Measurements from ENCODE around the gene CDK4. TPM values are rescaled to one million over a fixed set of nuclear protein-coding genes. Genes with fewer than 3 reads are reported as not detected.

Gene CDK4
- total RNA-seq, 2 donors from 2014 or later: 65.3 to 66.0 TPM

DNA sequence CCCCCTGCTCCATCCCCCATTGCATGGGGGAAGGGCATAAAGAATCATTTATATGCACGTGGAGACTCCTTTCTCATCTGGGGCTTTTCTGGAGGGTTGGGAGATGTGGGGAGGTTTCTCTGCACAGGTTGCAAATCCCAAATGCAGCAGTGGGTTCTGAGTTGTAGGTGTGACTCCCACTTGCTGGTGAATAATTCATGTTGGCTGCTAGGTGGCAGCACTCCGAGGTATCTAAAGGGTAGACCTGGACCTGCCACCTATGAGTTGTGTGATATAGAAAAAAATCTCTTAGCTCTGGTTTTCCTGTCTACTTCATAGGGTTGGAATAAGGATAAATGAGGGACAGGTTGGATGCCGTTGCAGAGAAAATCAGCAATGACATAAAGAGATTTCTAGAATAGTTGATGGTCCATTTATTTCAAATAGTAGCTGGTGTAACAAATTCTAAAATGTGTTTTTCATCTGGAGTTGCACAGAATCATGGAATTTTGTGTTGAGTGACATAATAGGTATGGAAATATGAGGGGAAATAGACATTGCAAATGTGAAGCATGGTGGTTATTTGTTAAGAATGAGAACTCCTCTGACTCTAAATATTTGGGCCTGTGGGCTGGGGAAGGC is 7.4 kb upstream of the CDK4 start:
- DNase-seq (ENCODE audit: low spot score): no peak
- intact Hi-C loops (cut with DNase I): no loop called here

DNA sequence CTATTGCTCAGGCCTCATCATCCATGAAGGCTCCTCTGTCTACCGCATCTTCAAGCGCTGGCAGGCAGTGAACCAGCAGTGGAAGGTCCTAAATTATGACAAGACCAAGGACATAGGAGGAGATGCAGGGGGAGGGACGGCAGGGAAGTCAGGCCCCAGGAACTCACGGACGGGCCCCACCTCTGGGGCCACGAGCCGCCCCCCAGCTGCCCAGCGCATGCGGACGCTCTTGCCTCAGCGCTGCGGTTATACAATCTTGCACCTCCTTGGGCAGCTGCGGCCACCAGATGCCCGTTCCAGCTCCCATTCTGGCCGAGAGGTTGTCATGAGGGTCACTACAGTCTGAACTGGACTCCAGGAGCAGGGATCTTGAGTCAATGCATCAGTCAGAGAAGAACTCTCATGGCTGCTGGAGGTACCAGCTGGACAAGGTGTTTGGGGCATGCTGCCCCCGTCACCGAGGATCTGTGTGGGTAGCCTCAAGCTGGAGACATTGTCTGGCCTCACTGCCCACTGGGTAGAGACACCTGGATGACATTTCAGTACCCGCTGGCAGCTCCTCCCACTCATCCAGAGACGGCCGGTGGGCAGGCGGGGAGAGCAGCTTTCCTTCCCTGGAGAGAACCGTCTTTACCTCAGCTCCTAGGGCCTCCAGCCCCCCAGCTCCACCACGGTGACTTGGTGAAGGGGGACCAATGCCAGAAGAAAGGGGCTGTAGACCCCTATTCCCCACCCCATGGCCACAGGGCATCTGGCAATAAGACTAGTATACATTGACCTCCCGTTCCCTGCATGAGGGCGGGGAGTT is 6.6 kb upstream of the CDK4 start:
- intact Hi-C loops (cut with DNase I): no loop called here
- DNase-seq (ENCODE audit: low spot score): no peak

DNA sequence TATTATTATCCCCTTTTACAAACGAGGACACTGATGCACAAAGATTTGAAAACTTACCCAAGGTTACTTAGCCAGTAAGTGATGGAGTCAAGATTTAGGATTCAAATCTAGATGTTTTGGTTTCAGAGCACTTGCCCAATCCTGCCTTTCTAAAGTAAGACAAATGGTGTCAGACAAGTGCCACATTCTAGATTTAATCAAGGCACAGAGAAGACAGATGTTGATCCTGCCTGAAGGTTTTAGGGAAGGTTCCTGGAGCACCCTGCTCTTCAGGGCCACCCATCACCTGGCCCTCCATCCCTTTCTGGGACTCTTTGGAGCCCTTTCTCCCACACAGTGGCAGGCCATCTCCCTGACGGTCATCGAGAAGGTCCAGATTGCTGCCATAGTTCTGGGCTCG is 5.7 kb upstream of the CDK4 start:
- DNase-seq (ENCODE audit: low spot score): no peak
- intact Hi-C loops (cut with DNase I): no loop called here

DNA sequence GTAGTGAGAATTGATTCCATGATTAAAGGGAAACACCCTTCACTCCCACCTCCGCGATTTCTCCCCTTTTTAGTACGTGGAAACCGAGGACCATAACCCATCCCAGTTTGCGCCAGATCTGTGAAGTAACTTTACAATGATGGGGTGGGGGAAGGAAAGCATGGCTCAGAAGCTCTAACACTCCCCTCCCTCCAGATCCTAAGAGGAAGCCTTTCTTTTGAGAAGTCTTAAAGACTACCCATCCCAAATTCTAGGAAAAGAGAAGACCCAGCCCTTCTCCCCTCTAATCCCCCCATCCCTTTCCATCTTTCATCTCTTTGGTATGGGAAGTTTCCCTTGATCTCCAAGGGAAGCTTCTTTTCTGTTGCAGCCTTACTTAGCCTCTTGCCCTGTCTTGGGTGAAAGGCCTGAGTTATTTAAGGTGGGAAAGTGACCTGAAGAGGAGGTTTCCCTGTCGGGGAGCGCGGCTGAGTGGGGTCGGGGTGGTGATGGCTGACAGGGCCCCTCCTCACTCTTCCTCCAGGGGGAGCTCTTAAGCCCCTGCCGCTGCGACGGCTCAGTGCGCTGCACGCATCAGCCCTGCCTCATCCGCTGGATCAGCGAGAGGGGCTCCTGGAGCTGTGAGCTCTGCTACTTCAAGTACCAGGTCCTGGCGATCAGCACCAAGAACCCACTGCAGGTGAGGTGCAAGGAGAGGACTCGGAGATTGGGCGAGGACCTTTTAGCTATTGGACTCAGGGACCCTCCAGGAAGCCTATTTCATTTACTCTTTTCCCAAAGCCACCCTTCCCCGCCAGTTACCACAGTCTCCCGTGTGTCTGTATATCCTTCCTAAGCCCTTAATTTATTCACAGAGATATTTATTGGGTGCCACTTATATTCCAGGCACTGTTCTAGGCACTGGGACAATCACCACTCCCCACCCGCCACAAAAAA is 4.6 kb upstream of the CDK4 start:
- no peak for DNase-seq (ENCODE audit: low spot score)
- intact Hi-C loops (cut with DNase I): no loop called here

DNA sequence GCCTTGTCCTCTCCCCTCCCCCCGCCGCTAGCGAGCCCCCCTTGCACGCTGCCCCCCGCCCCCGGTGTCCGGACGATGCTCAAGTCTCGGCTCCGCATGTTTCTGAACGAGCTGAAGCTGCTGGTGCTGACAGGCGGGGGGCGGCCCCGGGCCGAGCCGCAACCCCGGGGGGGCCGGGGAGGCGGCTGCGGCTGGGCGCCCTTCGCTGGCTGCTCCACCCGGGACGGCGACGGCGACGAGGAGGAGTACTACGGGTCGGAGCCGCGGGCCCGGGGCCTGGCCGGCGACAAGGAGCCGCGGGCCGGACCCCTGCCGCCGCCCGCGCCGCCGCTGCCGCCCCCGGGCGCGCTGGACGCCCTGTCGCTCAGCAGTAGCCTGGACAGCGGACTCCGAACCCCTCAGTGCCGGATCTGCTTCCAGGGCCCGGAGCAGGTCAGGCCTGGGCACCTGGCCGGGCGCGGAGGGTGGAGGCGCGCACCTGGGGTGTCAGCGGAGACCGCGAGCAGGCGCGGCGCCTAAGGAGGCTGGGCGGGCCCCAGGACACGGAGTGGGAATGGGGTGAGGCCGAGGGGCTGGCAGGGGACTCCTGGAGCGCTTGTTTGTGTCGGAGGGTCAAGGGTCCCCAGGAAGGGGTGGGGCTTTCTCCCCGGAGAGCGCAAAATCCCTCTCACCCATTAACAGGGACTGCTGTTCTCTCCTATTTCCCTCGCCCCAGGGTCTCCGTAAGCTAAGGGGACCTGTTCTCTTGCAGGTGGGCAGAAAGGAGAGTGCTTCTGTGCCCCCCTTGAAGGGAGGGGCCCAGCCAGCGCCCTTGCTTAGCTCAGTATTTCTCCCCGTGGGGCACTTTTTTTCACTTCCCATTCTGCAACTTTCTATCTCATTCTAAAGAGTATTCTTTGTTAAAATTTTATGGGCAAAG is 3.6 kb upstream of the CDK4 start:
- intact Hi-C loops (cut with DNase I): no loop called here

DNA sequence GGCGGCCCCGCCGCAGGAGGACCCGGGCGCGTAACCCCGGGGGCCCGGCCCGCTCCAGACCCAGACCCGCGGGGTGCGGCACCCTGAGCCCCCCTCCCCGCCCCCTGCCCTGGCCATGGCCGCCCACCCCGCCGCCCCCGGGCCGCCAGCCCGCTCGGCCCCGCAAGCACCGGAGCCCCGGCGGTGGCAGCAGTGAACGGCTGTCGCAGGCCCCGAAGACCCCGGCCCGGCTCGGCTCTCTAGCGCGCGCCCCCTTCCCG is 3.0 kb upstream of the CDK4 start:
- intact Hi-C loops (cut with DNase I): no loop called here
- no peak for DNase-seq (ENCODE audit: low spot score)

More for the DNA sequence above, 3.6 kb upstream of the CDK4 start:
- DNase-seq (ENCODE audit: low spot score): no peak

DNA sequence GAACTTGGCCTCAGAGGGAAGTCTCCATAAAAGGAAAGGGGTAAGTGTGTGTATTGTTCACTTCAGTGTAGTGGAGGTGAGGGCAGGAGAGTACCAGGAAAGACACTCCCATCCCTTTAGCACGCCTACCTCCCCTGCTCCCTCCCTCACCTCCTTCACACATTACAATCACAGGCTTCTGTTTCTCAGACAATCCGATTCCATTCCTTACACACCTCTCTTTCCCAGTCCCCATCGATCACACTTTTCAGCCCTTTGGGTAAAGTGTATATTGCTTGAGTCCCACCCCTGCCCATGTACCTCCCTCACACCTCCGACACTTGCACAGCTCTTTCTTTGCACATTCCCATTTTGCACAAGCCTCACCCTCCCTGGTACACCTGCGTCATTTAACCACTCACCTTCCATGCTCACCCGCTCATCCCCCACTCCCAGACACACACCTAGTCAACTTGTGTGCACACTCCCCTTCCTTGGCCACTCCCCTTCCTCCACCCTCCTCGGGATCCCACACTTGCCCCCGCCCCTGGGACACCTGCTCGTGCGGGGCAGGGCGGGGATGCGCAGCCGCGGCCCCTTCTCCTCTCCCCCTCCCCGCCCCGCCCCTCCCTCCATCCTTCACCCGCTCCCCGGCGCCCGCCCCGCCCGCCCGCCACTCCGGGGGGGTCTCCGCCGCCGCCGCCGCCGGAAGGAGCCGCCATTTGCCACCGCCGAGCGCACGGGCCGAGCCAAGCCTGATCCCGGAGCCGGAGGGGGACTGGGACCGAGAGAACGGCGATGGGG is 2.5 kb upstream of the CDK4 start, which contains the start of gene MARCHF9:
TSS of gene MARCHF9 (plus strand) at position 693 of the 783 bp plus-strand sequence. CDS start 426 bp downstream, outside the sequence.
- intact Hi-C loops (cut with DNase I): loop anchor here in 1 of 2 donors (1.0 kb wide), 1 partner anchor 142 kb away; no protein-coding TSS in a partner anchor
- DNase-seq (ENCODE audit: low spot score): no peak

DNA sequence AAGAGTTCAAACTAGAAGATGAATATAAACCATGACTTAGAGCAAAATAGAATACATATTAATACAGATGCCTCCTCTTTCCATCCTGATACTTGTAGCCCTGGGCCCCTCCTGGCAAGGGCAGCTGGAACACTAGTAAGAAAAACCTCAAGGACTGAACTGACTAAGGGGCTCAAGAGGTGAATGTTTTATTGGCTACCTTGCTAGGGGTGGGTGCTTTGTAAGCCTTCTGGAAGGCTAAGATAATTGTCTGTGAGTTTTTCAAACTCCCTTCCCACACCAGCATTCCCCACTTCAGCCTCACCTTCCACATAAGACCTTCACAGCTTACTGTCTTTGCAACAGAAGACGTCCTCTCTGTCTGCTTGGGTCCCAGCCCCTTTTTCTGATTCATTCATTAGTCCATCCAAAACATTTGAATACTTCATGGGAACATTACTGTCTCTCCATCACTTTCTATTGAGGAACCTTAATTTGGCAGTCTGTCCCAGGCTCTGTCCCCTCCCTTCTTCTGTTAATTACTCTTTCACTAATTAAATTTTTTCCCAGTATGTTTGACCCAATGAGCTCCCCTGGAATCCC is 1.7 kb upstream of the CDK4 start:
- DNase-seq (ENCODE audit: low spot score): no peak
- intact Hi-C loops (cut with DNase I): loop anchor here in 1 of 2 donors (1.0 kb wide), 1 partner anchor 142 kb away; no protein-coding TSS in a partner anchor

DNA sequence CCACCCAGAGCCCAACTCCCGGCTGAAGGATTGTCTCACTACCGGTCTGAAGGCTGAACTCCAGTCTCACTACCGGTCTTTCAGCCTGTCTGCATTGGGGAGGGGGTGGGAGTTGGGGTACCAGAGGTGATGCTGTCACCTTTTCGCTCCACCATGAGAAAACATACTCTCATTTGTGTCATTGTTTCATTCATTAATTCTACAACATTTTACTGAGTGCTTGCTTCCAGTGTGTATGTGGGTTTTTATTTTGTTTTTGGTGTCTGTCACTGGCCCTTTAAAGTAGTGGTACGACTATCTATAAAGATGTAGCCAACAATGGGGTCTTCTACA is 524 bp upstream of the CDK4 start:
- intact Hi-C loops (cut with DNase I): no loop called here
- no peak for DNase-seq (ENCODE audit: low spot score)

DNA sequence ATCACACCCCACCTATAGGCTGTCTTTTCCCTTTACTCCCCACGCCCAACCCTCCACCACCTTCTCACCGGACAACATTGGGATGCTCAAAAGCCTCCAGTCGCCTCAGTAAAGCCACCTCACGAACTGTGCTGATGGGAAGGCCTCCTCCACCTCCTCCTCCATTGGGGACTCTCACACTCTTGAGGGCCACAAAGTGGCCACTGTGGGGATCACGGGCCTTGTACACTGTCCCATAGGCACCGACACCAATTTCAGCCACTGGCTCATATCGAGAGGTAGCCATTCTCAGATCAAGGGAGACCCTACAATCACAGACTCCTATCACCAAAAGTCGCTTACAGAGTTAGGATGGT is 700 bp downstream of the CDK4 start:
- intact Hi-C loops (cut with DNase I): no loop called here
- no peak for DNase-seq (ENCODE audit: low spot score)

DNA sequence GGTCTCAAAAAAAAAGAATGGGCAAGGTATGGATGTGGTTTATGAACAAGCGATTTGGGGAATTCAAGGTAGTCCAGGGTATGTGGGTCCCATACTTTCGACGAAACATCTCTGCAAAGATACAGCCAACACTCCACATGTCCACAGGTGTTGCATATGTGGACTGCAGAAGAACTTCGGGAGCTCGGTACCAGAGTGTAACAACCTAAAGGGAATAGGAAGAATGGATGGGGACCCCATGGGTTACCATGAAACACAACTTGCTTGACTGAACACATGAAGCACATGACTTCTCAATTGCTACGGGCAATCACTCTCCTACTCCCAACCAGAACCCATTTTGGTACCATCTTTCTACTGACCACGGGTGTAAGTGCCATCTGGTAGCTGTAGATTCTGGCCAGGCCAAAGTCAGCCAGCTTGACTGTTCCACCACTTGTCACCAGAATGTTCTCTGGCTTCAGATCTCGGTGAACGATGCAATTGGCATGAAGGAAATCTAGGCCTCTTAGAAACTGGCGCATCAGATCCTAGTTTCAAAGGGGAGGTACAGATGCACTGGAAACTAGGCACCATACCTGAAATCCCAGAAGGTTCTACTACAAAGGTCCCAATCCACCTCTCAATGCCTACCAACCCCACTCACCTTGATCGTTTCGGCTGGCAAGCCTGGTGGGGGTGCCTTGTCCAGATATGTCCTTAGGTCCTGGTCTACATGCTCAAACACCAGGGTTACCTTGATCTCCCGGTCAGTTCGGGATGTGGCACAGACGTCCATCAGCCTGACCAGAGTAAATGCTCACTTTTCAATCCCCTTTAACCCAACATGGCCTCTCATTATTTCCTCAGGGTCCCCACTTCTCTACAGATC is 1.3 kb downstream of the CDK4 start:
- intact Hi-C loops (cut with DNase I): no loop called here
- no peak for DNase-seq (ENCODE audit: low spot score)

DNA sequence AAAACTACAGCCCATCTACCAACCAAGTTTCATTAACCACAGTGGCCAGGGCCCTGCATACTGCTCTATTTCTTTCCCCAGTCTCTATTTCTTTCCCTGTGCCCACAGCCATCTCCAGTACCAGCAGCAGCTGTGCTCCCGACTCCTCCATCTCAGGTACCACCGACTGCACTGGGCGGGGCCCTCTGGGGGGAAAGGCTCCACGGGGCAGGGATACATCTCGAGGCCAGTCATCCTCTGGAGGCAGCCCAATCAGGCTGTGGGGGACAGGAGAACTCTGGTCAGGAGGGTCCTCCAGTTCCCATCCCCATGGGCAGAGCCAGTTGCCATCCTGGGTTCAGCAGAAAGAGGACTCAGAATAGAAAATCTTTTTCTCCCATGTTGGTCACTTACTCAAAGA is 3.0 kb downstream of the CDK4 start:
- intact Hi-C loops (cut with DNase I): no loop called here
- DNase-seq (ENCODE audit: low spot score): no peak

DNA sequence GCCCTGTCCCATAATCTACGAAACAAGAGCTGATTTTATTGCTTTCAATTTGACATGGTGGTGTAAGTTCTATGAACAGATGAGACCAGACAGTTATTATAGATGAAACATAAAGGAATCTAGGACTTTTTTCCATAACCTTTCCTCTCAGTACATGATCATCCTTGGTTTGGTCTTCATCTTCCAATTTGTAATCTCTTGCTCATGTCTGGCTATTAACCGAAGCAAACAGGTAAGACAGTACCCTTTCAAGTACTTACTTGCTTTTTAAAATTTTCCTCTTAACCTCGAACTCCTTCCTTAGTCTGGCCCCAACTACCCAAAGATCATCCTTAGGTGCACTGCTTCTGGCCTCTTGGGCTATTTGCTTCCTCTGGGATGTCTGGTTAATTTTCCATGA is 6.1 kb downstream of the CDK4 start:
- intact Hi-C loops (cut with DNase I): no loop called here
- DNase-seq (ENCODE audit: low spot score): no peak

DNA sequence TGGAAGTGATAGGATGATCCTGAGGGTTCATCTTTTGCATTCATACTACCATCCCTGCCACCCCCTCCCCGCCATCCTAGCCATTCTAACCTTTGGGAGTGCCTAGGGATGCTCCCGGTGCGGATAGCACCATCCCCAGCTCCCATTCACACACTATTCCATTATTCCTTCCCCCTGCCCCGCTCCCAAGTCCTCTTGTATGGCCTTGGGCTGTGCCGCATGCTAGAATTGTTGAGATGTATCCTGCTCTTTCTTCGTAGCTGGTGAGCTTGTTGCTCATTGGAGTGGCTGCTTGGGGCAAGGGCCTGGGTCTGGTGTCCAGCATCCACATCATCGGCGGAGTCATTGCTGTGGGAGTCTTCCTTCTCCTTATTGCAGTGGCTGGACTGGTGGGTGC is 6.6 kb downstream of the CDK4 start:
- intact Hi-C loops (cut with DNase I): no loop called here
- DNase-seq (ENCODE audit: low spot score): peak; percentile 40

DNA sequence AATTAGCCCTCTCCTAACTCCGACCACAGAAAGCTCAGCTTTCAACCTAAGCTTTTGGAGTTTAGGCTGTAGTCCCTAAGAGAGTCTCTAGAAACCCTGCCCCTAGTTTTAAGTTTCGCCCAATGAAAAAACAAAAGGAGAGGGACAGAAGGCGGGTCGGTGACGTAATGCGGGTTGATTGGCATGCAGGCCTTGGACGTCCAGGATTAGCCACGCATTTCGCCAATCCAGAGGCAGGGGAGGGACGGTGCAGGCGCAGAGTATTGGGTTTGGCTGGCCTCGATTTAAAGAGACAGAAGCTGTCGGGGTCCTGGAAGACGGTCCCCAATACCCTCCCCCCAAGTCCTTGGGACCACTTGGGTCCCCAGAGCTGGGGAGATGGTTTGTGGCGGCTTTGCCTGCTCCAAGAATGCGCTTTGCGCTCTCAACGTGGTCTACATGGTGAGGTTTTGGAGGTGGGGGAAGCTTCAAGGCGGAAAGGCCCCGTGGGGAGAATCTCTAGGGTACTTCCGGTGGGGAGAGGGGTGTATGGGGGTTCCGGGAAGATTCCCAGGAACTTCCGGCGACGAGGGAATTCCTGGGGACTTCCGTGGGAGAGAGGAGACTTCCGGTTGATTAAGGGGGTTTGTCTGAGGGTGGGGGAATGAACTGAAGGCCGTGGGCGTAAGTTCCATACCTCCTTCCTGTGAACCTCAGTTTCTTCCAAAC is 7.2 kb downstream of the CDK4 start, which contains the start of gene TSPAN31:
TSS of gene TSPAN31 (plus strand) at position 263 of the 708 bp plus-strand sequence. CDS start at position 379, 116 bp downstream.
- intact Hi-C loops (cut with DNase I): no loop called here
- peak; percentile 99 for DNase-seq (ENCODE audit: low spot score)

DNA sequence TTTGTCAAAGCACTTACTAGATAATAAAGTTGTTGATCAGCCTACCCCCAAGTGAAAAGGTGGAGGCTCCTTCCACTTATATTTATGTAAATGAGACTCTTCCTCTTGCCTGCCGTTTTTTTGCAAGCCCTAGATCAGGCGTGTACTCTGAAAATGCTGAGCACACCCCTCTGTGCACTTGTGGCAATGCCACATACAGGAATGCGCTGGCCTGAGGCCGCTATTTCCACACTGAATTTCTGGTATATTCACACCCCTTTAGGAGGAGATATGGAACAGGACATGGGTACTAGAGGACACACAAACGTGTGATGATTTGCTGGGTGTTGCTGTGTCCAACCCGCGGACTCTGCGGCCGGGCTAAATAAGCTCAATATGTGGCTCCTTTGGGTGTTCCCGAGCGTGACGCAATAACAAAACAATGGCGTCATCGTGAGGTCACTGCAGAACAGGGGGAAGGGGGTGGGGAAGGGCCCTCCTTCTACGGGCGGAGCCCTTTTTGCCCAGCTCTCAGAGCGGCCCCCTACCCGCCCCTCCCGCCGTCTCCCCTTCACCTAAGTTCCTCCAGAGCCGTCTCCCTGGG is 7.8 kb downstream of the CDK4 start:
- peak; percentile 95 for DNase-seq (ENCODE audit: low spot score)
- intact Hi-C loops (cut with DNase I): no loop called here

Measured in posterior vena cava (tissue), 2 donors.